HL-60 (cell line): ENCODE measurements around the gene NBPF3.
"Not testable (repeated sequence)": the region's sequence is repeated elsewhere in the genome, so short reads cannot be mapped to it uniquely, and the experiment has no call there.

Source experiments
- DNase-seq, 2 experiments: peaks; one replicate each; pipeline ENCODE4 v3.0.0-alpha.2; 2010 to 2020; ENCODE audit warnings: low read depth in 1 of 2, low spot score in 1 of 2
- H3K27ac ChIP-seq: fragments of 250-450 bp; sonication (Bioruptor Pico); replicated peaks from 2 replicates; pipeline ENCODE4 v1.5.1; 2020; ENCODE audit warnings: mild to moderate bottlenecking, moderate library complexity
- H3K27me3 ChIP-seq: fragments of 250-450 bp; sonication (Bioruptor Pico); 2 replicates; pipeline ENCODE4 v1.5.1; 2021; ENCODE audit warnings: mild to moderate bottlenecking, moderate library complexity; ENCODE audit not compliant: insufficient read depth, poor library complexity, severe bottlenecking
- H3K4me3 ChIP-seq: replicated peaks from 2 replicates; pipeline ENCODE4 v1.5.1; 2011; ENCODE audit warnings: mild to moderate bottlenecking, control low read depth, low read length; ENCODE audit not compliant: insufficient read depth
- CTCF ChIP-seq: IDR thresholded peaks from one replicate; pipeline ENCODE4 v1.5.1; 2011; ENCODE audit warnings: low read length, control low read depth, inconsistent platforms; ENCODE audit not compliant: insufficient read depth
- GABPA ChIP-seq: IDR thresholded peaks from 2 replicates; pipeline ENCODE4 v1.6.1; 2012; ENCODE audit warnings: low read depth
- POLR2AphosphoS5 ChIP-seq: IDR thresholded peaks from 2 replicates; pipeline ENCODE4 v1.6.1; 2012; ENCODE audit warnings: low read depth
- REST ChIP-seq: IDR thresholded peaks from 2 replicates; pipeline ENCODE4 v1.6.1; 2012; ENCODE audit warnings: low read depth; ENCODE audit not compliant: insufficient replicate concordance
- SPI1 ChIP-seq: IDR thresholded peaks from 2 replicates; pipeline ENCODE4 v1.6.1; 2012; ENCODE audit warnings: low read depth, mild to moderate bottlenecking, borderline replicate concordance

NBPF3 gene

GRCh38 chr1:21468599-21468998, 28.7 kb downstream of the NBPF3 start:
- TF ChIP-seq POLR2AphosphoS5 (no peak), GABPA (no peak), REST (no peak)
- Histone ChIP-seq H3K27me3 (no peaks in the 10 kb centered on the region), H3K27ac (no peak overlapping the region), H3K4me3 (no peak overlapping the region)
- DNase-seq, result peak in 1 of 2 experiments; percentile 47

- H3K27me3 ChIP-seq, result no peaks in the 10 kb centered on the region
- DNase-seq, result peak in 1 of 2 experiments; percentile 44
- no peak overlapping the region for H3K27ac ChIP-seq
- no peak overlapping the region for H3K4me3 ChIP-seq
- TF ChIP-seq REST (no peak), GABPA (no peak), CTCF (no peak), POLR2AphosphoS5 (no peak), SPI1 (no peak)
These were observed 29.6 kb downstream of the NBPF3 start for GRCh38 chr1:21469581-21469980.

- Histone ChIP-seq H3K4me3 (no peak overlapping the region), H3K27ac (no peak overlapping the region), H3K27me3 (no peaks in the 10 kb centered on the region)
- TF ChIP-seq REST, result no peak
- TF ChIP-seq POLR2AphosphoS5, result no peak
- TF ChIP-seq CTCF, result no peak
- TF ChIP-seq GABPA, result no peak
- TF ChIP-seq SPI1, result no peak
- no peak for DNase-seq
These were observed 32.9 kb downstream of the NBPF3 start for GRCh38 chr1:21472861-21473260.

GRCh38 chr1:21478356-21478755, 38.4 kb downstream of the NBPF3 start:
- Histone ChIP-seq H3K27me3 (no peaks in the 10 kb centered on the region), H3K4me3 (no peak overlapping the region), H3K27ac (no peak overlapping the region)
- TF ChIP-seq POLR2AphosphoS5, result no peak
- no peak for TF ChIP-seq GABPA
- no peak for TF ChIP-seq SPI1
- no peak for TF ChIP-seq CTCF
- no peak for TF ChIP-seq REST
- no peak for DNase-seq

- not testable (repeated sequence) for H3K4me3 ChIP-seq, DNase-seq, H3K27ac ChIP-seq, H3K27me3 ChIP-seq
These were observed 43.9 kb downstream of the NBPF3 start for GRCh38 chr1:21483881-21484280.
